ENCODE measurements around the gene KIF22. TPM values are rescaled to one million over a fixed set of nuclear protein-coding genes. Genes with fewer than 3 reads are reported as not detected.
A peak's percentile ranks its signal among the peaks of the same experiment; 100 is the strongest.

The KIF22 gene
- total and polyA plus RNA-seq, 9 of the 15 experiments (the other 6 are each of a cell fraction or from before 2014, with no cell fraction given): 8.7 to 232 (median 131) TPM

GRCh38 chr16:29805232-29806098 is 14.9 kb downstream of the KIF22 start (continued):
- TF ChIP-seq CUX1 (CRISPR knock-in tag; IDR thresholded peaks at IDR 0.05) (no peak; the same call in 1 of the 2 replicates), NFIC (IDR thresholded peaks at IDR 0.05) (peak; percentile 45; the same call in 1 of the 2 replicates), MBD2 (IDR thresholded peaks at IDR 0.05; ENCODE audit: borderline replicate concordance, low read depth) (peak; percentile 81), SNIP1 (IDR thresholded peaks at IDR 0.05; ENCODE audit: low read depth) (no peak), PHB2 (IDR thresholded peaks at IDR 0.05; ENCODE audit: low read depth) (no peak), ILK (tag; IDR thresholded peaks at IDR 0.05; ENCODE audit: borderline replicate concordance, low read depth) (no peak), NFYB (IDR thresholded peaks at IDR 0.05; ENCODE audit: extremely low read depth, insufficient read length) (peak; percentile 17), CHD1 (IDR thresholded peaks at IDR 0.05; ENCODE audit: low read length) (no peak), PKNOX1 (IDR thresholded peaks at IDR 0.05) (no peak), FOXP1 (CRISPR knock-in tag; IDR thresholded peaks at IDR 0.05) (peak; percentile 87)
- TF ChIP-seq, protein P1, sequence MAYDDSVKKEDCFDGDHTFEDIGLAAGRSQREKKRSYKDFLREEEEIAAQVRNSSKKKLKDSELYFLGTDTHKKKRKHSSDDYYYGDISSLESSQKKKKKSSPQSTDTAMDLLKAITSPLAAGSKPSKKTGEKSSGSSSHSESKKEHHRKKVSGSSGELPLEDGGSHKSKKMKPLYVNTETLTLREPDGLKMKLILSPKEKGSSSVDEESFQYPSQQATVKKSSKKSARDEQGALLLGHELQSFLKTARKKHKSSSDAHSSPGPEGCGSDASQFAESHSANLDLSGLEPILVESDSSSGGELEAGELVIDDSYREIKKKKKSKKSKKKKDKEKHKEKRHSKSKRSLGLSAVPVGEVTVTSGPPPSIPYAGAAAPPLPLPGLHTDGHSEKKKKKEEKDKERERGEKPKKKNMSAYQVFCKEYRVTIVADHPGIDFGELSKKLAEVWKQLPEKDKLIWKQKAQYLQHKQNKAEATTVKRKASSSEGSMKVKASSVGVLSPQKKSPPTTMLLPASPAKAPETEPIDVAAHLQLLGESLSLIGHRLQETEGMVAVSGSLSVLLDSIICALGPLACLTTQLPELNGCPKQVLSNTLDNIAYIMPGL (CRISPR knock-in tag; IDR thresholded peaks at IDR 0.05): no peak
- TF ChIP-seq, protein P2, sequence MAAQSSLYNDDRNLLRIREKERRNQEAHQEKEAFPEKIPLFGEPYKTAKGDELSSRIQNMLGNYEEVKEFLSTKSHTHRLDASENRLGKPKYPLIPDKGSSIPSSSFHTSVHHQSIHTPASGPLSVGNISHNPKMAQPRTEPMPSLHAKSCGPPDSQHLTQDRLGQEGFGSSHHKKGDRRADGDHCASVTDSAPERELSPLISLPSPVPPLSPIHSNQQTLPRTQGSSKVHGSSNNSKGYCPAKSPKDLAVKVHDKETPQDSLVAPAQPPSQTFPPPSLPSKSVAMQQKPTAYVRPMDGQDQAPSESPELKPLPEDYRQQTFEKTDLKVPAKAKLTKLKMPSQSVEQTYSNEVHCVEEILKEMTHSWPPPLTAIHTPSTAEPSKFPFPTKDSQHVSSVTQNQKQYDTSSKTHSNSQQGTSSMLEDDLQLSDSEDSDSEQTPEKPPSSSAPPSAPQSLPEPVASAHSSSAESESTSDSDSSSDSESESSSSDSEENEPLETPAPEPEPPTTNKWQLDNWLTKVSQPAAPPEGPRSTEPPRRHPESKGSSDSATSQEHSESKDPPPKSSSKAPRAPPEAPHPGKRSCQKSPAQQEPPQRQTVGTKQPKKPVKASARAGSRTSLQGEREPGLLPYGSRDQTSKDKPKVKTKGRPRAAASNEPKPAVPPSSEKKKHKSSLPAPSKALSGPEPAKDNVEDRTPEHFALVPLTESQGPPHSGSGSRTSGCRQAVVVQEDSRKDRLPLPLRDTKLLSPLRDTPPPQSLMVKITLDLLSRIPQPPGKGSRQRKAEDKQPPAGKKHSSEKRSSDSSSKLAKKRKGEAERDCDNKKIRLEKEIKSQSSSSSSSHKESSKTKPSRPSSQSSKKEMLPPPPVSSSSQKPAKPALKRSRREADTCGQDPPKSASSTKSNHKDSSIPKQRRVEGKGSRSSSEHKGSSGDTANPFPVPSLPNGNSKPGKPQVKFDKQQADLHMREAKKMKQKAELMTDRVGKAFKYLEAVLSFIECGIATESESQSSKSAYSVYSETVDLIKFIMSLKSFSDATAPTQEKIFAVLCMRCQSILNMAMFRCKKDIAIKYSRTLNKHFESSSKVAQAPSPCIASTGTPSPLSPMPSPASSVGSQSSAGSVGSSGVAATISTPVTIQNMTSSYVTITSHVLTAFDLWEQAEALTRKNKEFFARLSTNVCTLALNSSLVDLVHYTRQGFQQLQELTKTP (IDR thresholded peaks at IDR 0.05; ENCODE audit: low read depth in 1 of 2, partially characterized antibody in 2 of 2): peak in 1 of 2 experiments; percentile 34
- TF ChIP-seq, protein P3, sequence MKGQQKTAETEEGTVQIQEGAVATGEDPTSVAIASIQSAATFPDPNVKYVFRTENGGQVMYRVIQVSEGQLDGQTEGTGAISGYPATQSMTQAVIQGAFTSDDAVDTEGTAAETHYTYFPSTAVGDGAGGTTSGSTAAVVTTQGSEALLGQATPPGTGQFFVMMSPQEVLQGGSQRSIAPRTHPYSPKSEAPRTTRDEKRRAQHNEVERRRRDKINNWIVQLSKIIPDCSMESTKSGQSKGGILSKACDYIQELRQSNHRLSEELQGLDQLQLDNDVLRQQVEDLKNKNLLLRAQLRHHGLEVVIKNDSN (CRISPR knock-in tag; IDR thresholded peaks at IDR 0.05): peak; percentile 72

Measured in K562 (cell line).